Activated naive CD4-positive, alpha-beta T cell treated with anti-CD3 and anti-CD28 coated beads, Interleukin-2, amount 50 U/mL, for 16 hours (primary cell): ENCODE measurements around the gene LRRN2.
"Not testable (repeated sequence)": the region's sequence is repeated elsewhere in the genome, so short reads cannot be mapped to it uniquely, and the experiment has no call there.

Experiments used
- DNase-seq: peaks from one replicate; pipeline ENCODE4 v3.0.0-alpha.2; 2020

LRRN2 gene

DNA sequence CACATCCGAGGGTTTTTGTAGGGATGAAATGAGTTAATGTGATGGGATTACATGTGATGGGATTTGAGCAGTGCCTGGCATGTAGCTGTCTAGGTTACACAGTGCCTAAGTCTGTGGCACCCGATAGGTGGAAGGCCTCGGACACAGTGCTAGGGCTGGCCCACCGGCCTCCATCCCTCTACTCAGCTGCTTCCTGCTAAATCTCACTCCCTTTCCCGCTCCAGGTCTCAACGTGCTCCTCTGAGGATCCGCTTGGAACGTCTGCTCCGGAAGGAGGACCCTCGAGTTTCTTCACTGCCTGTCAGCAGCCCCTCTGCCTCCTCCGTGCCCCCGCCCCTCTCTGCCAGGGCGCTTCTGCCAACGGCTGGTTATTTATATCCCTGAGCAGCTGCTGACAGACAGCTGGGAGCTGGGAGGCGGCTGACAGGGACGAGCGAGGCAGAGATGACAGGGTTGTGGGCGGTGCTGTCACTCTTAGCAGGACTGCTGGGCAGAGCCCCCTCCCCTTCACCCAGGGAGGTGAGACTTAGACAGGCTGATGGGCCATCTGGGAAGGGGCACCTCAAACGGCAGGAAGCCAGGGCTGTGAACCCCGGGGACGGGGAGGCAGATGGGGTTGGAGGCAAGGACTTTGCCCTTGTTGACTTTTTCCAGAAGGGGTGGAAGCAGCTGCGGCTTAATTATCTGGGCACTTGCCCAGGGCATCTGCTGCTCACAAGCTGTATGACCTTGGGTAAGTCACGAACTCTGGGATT, 26.6 kb upstream of the LRRN2 start:
- no peak for DNase-seq

- DNase-seq, result no peak
Observed at GRCh38 chr1:204711103-204711946, 25.8 kb upstream of the LRRN2 start.

GRCh38 chr1:204709960-204710912, 24.7 kb upstream of the LRRN2 start:
- no peak for DNase-seq

DNA sequence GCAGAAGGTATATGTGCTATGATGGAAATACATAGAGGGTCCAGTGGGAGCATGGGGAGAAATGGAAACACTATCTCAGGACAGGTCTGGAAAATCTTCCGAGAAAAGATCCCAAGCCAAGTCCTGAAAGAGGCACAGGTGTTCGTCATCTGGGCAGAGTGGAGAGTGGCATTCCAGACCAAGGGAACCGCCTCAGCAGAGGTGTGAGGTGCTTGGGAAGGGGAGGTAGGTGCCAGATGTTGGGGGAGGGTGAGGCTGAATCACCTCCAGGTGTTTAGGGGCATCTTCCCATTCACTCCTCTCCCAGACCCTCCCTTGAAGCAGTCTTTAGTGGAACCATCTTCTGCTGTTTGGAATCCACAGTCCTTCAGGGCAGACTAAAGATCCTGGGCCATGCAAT, 23.5 kb upstream of the LRRN2 start:
- no peak for DNase-seq

GRCh38 chr1:204706838-204707509, 21.4 kb upstream of the LRRN2 start:
- DNase-seq, result no peak

DNA sequence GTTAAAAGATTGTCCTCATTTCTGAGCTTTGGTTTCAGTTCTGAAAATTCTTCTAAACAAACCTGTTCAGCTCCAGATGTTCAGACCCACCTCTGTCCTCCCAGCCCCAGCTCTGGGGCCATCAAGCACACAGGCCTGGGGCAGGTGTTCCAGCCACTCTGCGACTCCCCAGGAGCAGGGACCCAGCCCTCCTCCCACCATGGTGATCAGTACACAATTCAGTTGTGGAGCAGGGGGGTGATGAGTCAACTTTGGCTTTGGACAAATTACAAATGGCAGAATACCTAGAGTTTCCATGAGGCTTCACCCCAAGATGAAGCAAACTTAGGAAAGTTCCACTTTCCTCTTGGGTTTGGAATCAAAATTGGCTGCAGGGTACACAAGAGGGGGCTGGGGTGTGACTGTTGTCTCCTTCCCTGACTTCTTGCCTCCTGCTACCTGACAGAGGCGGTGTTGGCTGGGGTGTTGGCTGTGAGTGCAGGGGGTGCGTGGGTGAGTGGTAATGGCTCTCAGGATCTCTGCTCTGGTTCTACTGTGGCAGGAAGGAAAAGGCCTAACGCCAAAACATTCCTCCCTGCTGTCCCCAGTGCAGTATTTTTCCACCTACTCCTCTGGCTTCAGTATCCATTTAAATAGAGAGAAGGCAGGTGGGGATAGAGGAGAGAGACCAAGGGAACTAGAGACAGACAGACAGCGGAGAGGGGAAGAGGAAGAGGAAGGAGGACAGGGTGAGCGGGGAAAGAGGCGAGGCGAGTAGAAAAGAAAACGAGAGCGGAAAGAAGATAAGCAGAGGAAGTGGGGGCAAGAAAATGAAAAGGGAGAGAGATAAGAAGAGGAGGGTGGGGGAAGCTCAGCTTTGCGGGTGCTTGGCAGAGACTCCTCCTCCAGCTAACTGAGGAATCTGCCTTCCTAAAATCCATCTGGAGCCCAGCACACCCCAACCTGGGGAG, 20.6 kb upstream of the LRRN2 start:
- no peak for DNase-seq

DNA sequence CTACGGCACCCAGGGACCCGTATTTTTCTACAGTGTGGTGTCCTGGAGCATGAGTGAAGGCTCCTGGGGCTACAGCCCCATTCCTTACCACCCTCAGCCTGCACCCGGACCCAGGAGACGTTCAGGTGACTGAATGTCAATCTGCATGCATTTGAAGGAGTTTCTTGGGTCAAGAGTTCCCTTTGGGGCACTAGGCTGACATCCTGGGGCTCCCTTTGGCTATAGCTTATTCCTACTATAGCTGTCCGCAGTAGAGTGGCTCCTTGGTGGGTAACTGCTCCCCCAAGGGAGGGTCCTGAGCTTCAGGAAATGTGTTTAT, 19.9 kb upstream of the LRRN2 start:
- no peak for DNase-seq

- DNase-seq, result no peak
Observed at GRCh38 chr1:204704794-204705492, 19.4 kb upstream of the LRRN2 start.

GRCh38 chr1:204703826-204704612, 18.5 kb upstream of the LRRN2 start:
- no peak for DNase-seq

- no peak for DNase-seq
Observed at GRCh38 chr1:204703268-204703664, 17.7 kb upstream of the LRRN2 start.

DNA sequence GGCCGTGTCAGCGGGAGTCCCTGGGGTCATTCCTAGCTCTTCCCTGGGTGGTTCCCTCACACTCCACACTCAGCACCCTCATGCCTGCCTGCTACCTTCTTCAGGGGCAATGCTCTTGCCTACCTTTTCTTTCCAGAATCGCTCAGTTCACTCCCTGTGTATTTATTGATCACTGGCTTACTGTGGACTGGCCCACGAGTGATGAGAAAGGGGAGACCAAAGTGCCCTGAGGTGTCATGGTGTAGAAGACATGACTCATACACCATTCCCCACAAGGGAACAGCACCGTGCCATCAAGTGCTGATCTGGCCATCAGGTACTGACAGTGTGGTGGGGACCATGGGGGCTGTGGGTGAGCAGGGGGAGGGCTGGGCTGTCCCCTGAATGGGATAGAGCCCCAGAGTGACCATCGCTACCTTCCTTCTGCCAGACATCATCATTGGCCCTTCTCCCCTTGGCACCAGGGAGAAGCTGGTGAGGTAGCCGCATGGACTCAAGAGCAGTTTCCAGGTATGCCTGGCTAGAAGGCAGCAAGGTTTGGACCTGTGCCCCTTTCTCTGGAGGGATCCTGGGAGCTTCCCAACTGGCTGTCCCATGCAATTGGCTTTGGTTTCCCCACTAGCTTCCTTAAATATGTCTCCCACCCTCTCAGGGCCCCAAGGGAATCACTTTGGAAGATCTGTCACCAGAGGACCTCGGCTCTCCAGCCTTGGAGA, 17.2 kb upstream of the LRRN2 start:
- DNase-seq, result no peak

- no peak for DNase-seq
Observed at GRCh38 chr1:204701229-204701628, 15.7 kb upstream of the LRRN2 start.

- no peak for DNase-seq
Observed at GRCh38 chr1:204697893-204698292, 12.4 kb upstream of the LRRN2 start.

DNA sequence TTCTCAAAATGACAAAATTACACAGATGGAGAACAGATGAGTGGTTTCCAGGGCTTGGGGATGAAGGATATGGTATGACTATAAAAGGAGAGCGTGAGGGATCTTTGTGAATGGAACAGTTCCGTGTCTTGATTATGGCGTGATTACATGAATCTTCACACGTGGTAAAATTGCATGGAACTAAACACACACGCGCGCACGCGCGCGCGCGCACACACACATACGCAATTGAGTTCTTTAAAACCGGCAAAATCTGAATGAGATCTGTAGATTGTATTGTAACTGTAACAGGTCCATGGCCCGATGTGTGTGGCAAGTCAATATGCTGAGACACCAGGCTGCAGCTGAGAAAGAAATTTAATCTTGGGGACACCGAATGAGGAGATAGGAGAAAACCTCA, 11.1 kb upstream of the LRRN2 start:
- DNase-seq, result no peak

- DNase-seq, result no peak
Observed at GRCh38 chr1:204695692-204696091, 10.2 kb upstream of the LRRN2 start.

DNA sequence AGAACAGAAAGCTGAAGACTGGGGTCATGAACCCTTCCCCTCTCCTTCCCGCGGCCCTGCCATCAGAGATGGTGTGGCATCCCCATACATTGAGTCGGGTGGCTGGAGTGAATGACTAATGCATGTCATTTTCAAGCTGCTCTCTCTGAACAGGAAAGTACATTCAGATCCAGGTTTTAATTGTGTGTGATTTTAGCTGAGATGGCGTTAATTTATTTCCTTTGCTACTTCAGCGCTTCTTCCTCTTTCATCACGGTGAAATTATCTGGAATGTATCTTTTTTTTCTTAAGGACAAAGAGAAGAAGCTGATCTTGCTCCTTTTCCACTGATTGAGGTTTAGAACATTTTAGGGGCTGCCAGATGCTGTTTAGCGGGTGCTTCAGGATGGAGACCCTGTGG, 8.6 kb upstream of the LRRN2 start:
- no peak for DNase-seq

GRCh38 chr1:204692841-204693356, 7.4 kb upstream of the LRRN2 start:
- no peak for DNase-seq

- no peak for DNase-seq
Observed at GRCh38 chr1:204692325-204692840, 6.8 kb upstream of the LRRN2 start.

GRCh38 chr1:204691328-204691730, 5.8 kb upstream of the LRRN2 start:
- not testable (repeated sequence) for DNase-seq
